Mesothelial cell of epicardium (in vitro differentiated cells): Measurements from ENCODE around the gene GPR146. TPM values are rescaled to one million over a fixed set of nuclear protein-coding genes. Genes with fewer than 3 reads are reported as not detected.
A peak's percentile ranks its signal among the peaks of the same experiment; 100 is the strongest.

Experiments used
- DNase-seq, 2 experiments: peaks; one replicate each; pipeline ENCODE4 v3.0.0; 2021; ENCODE audit warnings: low spot score in 2 of 2; ENCODE audit not compliant: unreplicated experiment in 2 of 2
- H3K27ac Mint-ChIP-seq: 2 replicates; pipeline ENCODE4 v1.8.0; 2021; ENCODE audit warnings: mixed read lengths
- H3K27me3 Mint-ChIP-seq: 2 replicates; pipeline ENCODE4 v1.8.0; 2021; ENCODE audit warnings: low read depth, mixed read lengths
- H3K36me3 Mint-ChIP-seq: 2 replicates; pipeline ENCODE4 v1.8.0; 2021; ENCODE audit warnings: mixed read lengths
- H3K4me1 Mint-ChIP-seq: 2 replicates; pipeline ENCODE4 v1.8.0; 2021; ENCODE audit warnings: mixed read lengths
- H3K4me3 Mint-ChIP-seq: 2 replicates; pipeline ENCODE4 v1.8.0; 2021; ENCODE audit warnings: mild to moderate bottlenecking, moderate library complexity, mixed read lengths
- H3K9me3 Mint-ChIP-seq: 2 replicates; pipeline ENCODE4 v1.8.0; 2021; ENCODE audit warnings: mixed read lengths
- total RNA-seq: library from RNA; stranded (reverse); gene quantifications from 3 replicates; pipeline ENCODE4 v1.2.1, GENCODE V29; 2021
- TF ChIP-seq, protein P1 (sequence below): fragments of 200-600 bp; sonication (generic); IDR thresholded peaks from one replicate; pipeline ENCODE4 v1.5.0; 2021; ENCODE audit warnings: antibody characterized with exemption; ENCODE audit not compliant: unreplicated experiment

Gene GPR146
- total RNA-seq, 1 donor from 2014 or later, result 1.0 TPM

DNA sequence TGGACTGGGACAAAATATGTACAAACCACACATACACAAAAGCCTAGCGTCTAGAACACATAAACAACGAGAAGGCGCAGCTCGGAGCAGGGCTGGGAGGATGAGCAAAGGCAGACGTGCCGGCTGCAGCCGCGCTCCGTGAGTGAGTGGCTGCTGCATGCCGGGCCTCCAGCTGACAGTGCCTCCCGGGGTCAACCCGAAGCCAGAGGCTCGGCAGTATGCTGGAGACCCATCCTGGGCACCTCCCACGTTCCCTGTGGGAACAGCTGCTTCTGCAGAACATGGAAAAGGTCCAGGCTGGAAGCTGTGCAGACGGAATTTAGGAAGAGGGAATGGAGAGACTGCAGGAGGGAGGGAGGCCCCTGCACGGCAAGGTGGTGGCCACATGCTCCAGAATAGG is 3.6 kb upstream of the GPR146 start:
- Mint-ChIP-seq H3K9me3 (no peaks in the 10 kb centered on the region), H3K4me3 (peak overlapping the region; percentile 71), H3K36me3 (no peaks in the 10 kb centered on the region), H3K27ac (peak overlapping the region; percentile 95), H3K4me1 (peaks cover 31% of the 10 kb centered on the region), H3K27me3 (peaks cover 2% of the 10 kb centered on the region)
- DNase-seq, result no peak
- TF ChIP-seq, protein P1, sequence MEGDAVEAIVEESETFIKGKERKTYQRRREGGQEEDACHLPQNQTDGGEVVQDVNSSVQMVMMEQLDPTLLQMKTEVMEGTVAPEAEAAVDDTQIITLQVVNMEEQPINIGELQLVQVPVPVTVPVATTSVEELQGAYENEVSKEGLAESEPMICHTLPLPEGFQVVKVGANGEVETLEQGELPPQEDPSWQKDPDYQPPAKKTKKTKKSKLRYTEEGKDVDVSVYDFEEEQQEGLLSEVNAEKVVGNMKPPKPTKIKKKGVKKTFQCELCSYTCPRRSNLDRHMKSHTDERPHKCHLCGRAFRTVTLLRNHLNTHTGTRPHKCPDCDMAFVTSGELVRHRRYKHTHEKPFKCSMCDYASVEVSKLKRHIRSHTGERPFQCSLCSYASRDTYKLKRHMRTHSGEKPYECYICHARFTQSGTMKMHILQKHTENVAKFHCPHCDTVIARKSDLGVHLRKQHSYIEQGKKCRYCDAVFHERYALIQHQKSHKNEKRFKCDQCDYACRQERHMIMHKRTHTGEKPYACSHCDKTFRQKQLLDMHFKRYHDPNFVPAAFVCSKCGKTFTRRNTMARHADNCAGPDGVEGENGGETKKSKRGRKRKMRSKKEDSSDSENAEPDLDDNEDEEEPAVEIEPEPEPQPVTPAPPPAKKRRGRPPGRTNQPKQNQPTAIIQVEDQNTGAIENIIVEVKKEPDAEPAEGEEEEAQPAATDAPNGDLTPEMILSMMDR, result no peak

DNA sequence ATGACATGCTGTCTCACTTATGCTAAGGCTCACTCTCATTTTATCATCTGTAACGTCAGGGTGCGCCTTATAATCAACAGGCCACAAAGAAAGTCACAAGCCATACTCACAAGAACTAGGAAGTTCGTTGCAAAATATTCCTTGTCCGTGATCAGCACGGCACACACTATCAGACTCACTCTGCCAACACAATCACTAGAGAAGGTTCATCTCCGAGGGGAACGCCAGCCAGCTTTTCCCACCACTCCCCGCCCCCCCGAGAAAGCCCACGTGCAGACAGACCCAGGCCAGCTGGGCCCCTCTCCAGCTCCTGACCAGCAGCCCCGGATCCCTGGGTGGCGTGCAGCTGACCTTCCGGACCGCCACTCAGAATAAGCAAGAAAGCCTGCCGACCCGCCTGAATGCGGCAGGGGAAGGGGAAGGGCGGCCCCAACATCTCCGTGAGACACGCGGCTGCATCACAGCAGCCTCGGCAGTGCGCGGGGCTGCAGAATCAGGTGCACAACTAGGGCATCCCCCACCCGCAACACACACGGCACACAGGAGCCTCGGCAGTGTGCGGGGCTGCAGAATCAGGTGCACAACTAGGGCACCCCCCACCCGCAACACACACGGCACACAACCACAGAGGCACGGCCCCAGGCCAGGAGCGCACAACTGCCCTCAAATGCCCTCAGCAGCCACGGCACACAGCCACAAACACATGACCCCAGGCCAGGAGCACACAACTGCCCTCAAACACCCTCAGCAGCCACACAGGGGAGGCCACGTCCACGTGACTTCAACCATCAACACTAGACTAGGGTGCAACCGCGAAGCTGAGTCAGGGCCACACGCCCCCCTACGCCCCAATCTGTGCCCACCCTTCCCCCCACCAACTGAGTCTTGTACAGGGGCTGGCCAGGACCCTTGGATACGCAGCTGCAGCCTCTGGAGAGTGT is 2.5 kb upstream of the GPR146 start:
- DNase-seq, result no peak
- H3K4me1 Mint-ChIP-seq, result peaks cover 35% of the 10 kb centered on the region
- H3K27me3 Mint-ChIP-seq, result peaks cover 2% of the 10 kb centered on the region
- H3K27ac Mint-ChIP-seq, result peak overlapping the region; percentile 67
- H3K4me3 Mint-ChIP-seq, result no peak overlapping the region
- TF ChIP-seq, protein P1, result no peak
- no peaks in the 10 kb centered on the region for H3K9me3 Mint-ChIP-seq
- H3K36me3 Mint-ChIP-seq, result no peaks in the 10 kb centered on the region

DNA sequence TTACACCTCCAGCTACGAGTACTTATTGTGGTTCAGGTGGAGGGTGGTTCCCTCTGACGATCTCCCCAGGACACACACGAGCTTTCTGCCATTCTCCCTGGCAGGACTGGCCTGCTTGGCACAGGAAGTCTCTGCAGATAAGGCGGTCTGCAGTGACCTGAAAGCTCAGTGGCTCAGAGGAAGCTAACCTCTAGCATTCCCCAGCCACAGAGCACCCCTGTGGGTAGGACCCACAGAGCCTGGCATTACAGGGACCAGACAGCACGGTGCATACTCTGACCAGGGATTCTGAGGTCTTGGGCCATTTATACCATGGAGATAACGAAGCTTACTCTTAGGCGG is 1.9 kb upstream of the GPR146 start:
- no peak overlapping the region for H3K4me3 Mint-ChIP-seq
- H3K9me3 Mint-ChIP-seq, result no peaks in the 10 kb centered on the region
- TF ChIP-seq, protein P1, result no peak
- peaks cover 41% of the 10 kb centered on the region for H3K4me1 Mint-ChIP-seq
- H3K36me3 Mint-ChIP-seq, result no peaks in the 10 kb centered on the region
- no peak for DNase-seq
- H3K27me3 Mint-ChIP-seq, result peaks cover 2% of the 10 kb centered on the region
- peak overlapping the region; percentile 50 for H3K27ac Mint-ChIP-seq

DNA sequence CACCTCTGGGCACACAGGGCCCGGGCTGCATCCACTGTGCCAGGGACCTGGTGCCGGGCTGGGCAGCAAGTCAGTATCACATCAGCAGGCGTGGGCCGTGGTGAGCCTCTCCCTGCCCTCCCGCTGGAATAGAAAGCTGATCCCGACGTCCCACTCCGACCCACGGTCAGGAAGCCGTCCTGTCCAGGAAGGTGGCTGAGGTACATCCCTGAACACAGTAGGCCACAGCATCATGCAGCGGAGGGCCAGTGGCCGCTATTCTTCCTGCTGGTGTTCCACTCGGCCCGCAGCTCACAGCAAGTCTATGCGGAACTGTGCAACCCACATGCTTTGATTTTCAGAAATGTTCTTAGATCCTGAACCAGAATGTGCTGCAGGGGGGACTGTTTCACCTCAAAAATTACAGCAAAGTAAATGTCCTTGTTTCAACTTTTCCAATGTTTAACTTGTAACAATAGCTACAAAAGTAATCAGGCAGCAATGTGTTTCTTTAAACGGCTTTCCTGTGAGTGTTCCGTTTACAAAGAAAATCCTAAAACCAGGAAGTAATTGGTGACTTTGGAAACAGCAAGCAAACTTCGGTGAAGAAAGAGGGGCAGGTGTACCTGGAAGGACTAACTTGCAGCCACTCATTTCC is 676 bp upstream of the GPR146 start:
- Mint-ChIP-seq H3K27me3 (peaks cover 2% of the 10 kb centered on the region), H3K9me3 (no peaks in the 10 kb centered on the region), H3K4me3 (peak overlapping the region; percentile 61), H3K36me3 (no peaks in the 10 kb centered on the region), H3K4me1 (peaks cover 41% of the 10 kb centered on the region), H3K27ac (peak overlapping the region; percentile 97)
- no peak for DNase-seq
- TF ChIP-seq, protein P1, result no peak

DNA sequence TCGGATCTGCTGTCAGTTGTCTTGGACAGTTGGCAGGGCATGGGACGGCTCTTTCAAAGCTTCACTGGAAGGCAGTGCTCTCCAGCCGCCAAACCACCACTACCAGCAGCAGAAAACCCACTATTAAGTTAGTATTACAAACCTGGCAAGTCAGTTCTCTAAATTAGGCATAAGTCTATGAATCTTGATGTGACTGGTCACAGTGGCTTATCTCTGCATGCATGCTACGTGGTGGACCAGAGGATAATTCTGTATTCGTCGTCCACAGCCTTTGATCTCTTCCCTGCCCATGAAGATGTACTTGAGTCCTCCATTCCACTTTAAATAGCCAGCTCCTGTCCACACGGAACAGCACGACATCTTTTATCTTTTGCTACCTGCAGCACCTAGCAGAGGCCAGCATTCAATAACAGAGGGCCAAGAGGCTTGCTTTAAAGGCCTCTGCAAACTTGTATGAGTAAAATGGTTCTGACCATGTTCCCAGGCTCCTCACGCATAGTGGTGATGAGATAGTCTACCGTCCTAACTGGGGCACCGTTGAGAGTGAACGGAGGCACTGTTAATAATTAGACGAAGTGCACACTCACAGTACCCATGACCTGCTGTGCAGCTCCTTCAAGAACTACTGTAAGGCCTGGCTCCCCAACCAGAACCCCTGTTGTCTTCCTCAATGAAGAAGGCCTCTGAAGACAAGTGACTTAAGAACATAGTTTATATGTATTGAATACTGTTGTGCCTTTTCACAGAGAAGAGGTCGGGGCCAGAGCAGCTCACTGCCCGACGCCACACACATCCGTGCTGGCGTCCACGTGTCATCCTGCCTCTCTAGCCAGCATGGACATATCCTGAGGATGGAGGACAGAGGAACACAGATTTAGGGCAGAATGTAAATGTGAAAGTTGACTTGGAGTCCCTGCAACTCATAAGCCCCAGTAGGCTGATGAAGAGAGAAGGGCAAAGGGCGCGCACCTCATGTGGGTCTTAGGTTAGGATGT is 1.0 kb downstream of the GPR146 start:
- H3K4me1 Mint-ChIP-seq, result peaks cover 40% of the 10 kb centered on the region
- peak overlapping the region; percentile 81 for H3K27ac Mint-ChIP-seq
- DNase-seq, result no peak
- H3K36me3 Mint-ChIP-seq, result no peaks in the 10 kb centered on the region
- peak overlapping the region; percentile 75 for H3K4me3 Mint-ChIP-seq
- H3K27me3 Mint-ChIP-seq, result peaks cover 2% of the 10 kb centered on the region
- H3K9me3 Mint-ChIP-seq, result no peaks in the 10 kb centered on the region
- TF ChIP-seq, protein P1, result no peak
